WI38 (cell line): ENCODE results near the gene DUSP22.

Experiments used
- H3K4me3 ChIP-seq: 2 replicates; pipeline ENCODE4 v1.5.1; 2011; ENCODE audit warnings: low read depth, mild to moderate bottlenecking, control low read depth, low read length
- CTCF ChIP-seq: IDR thresholded peaks from 2 replicates; pipeline ENCODE4 v1.5.1; 2012; ENCODE audit warnings: low read depth, mild to moderate bottlenecking, control low read depth, low read length

The DUSP22 gene

DNA sequence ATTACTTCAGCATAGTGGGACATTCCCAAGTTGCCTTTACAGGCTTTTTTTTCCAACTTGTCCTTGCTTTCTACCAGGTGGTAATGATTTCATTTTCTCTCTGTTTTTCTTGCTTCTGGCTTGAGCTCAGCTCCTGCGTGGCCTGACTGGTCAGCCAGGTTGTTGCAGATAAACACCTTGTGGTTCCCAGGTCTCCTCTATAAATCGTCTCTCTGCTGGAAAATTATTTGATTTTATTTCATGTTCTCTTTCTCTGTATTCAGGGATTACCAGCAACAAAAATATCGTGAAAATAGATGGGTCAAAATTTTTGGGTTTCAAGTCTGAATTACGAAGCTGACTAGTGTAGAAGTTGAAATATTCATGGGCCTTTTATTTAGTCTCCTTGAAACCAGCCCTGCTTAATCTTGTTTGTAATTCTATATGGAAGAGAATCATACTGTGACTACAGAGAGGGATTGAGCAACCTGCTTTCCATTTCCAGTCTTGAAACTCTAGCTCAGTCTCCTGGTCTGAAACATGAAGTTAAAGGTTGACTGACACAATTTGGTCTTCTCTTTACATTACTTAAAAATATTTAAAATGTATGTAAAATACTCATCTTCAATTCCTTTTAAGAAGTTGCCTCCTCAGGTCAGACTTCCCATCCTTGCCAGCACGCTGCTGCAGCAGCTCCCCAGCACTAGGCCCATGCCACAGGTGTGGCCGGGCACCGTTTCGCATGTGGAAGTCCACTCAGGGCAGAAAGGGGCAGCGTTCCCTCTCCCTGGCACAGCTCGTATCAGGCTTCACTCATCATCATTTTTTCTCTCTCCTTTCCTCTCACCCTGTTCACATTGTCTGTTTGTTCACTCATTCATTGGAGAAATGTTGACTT is 7.1 kb downstream of the DUSP22 start:
- H3K4me3 ChIP-seq: no peak overlapping the region
- TF ChIP-seq CTCF: no peak

- no peak for TF ChIP-seq CTCF
- no peak overlapping the region for H3K4me3 ChIP-seq
Measured at GRCh38 chr6:300026-300425, 7.7 kb downstream of the DUSP22 start.

GRCh38 chr6:300494-301198 is 8.4 kb downstream of the DUSP22 start:
- H3K4me3 ChIP-seq: no peak overlapping the region
- TF ChIP-seq CTCF: no peak

- TF ChIP-seq CTCF: no peak
Measured at GRCh38 chr6:301526-301925, 9.2 kb downstream of the DUSP22 start.

DNA sequence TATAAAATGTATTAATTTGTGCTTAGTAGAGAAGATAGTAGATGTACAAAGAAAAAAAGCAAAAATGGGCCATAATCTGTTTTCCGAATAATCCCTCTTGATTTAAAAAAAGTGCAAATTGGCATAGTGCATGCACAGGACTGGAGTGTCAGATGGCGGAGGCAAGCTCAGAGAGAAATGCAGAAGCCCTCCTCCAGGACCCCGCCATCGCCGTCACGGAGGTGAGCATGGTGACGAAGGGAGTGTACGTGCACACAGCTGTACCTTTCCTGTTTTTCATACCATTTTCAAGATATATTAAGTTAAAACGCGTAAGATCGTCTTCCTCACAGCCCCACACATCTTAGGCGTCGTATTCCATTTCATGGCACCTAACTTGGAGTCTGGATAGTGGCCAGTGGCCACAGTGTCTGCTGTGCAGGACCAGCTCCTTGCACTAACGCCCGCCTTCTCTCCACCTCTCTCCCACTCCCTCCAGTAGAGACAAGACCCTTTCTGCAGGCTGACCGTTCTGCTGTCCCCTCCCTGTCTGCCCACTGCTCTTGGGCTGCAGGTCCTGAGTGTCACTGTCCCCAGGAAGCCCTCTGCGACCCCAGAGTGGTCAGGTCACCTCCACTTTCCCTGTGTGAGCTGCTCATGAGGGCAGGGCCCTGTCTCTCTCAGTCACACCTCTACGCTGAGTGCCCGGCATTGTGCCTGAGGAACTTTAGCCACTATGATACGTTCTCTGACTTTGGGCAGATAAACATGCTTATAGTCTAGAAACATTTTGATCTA is 9.8 kb downstream of the DUSP22 start:
- no peak for TF ChIP-seq CTCF
- no peak overlapping the region for H3K4me3 ChIP-seq

More at GRCh38 chr6:301526-301925, 9.2 kb downstream of the DUSP22 start:
- H3K4me3 ChIP-seq: no peak overlapping the region

- no peak for TF ChIP-seq CTCF
Measured at GRCh38 chr6:302760-303159, 10.5 kb downstream of the DUSP22 start.

DNA sequence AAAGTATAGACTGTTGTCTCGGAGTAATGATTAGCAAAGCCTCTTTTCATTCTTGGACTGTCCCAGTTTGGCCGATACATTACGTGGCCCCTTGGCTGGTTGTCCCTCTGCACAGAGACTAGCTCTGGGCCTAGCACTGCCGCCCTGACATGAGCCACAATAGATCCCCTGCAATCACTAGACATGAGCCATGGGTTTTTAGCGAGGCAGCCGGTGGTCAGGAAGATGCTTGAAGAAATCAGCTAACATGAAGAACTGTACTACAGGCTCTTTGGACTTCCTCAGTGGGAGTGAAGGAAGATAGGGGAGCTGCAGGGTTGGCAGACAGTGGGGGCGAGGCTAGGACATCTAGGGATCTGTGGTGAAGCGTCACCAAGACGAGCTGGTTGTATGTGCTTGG is 11.0 kb downstream of the DUSP22 start:
- no peak overlapping the region for H3K4me3 ChIP-seq
- TF ChIP-seq CTCF: no peak

More at GRCh38 chr6:302760-303159, 10.5 kb downstream of the DUSP22 start:
- no peak overlapping the region for H3K4me3 ChIP-seq
